ENCODE measurements around the gene ECI1.
A peak's percentile ranks its signal among the peaks of the same experiment; 100 is the strongest.

ECI1 gene

GRCh38 chr16:2235695-2236336, 15.6 kb downstream of the ECI1 start:
- CTCF ChIA-PET, result interaction anchor here (0.7 kb wide), 1 partner anchor 16 kb away, joined by 3 read pairs; no protein-coding TSS in a partner anchor
- no peak for DNase-seq (ENCODE audit: low spot score)
- POLR2A ChIA-PET (ENCODE audit: low non-redundant PET), result no interaction called here
- no peak for TF ChIP-seq CTCF (conservative IDR thresholded peaks at IDR 0.05; ENCODE audit: low read depth)
- peak overlapping the region; percentile 26 for H3K27ac ChIP-seq

- POLR2A ChIA-PET (ENCODE audit: low non-redundant PET), result no interaction called here
- CTCF ChIA-PET, result no interaction called here
- no peak overlapping the region; the same call in 1 of the 2 replicates for H3K27ac ChIP-seq
- DNase-seq (ENCODE audit: low spot score), result no peak
- TF ChIP-seq CTCF (conservative IDR thresholded peaks at IDR 0.05; ENCODE audit: low read depth), result no peak
Observed at GRCh38 chr16:2235234-2235651, 16.1 kb downstream of the ECI1 start.

- no peak for TF ChIP-seq CTCF (conservative IDR thresholded peaks at IDR 0.05; ENCODE audit: low read depth)
- ChIA-PET CTCF (interaction anchor here (0.6 kb wide), 2 partner anchors 47 to 52 kb away, joined by 3 to 4 read pairs; no protein-coding TSS in a partner anchor), POLR2A (ENCODE audit: low non-redundant PET) (no interaction called here)
- no peak for DNase-seq (ENCODE audit: low spot score)
- no peak overlapping the region for H3K27ac ChIP-seq
Observed at GRCh38 chr16:2234813-2235170, 16.6 kb downstream of the ECI1 start.

GRCh38 chr16:2233872-2234812, 17.2 kb downstream of the ECI1 start:
- peak overlapping the region; percentile 93; the same call in 1 of the 2 replicates for H3K27ac ChIP-seq
- TF ChIP-seq CTCF (conservative IDR thresholded peaks at IDR 0.05; ENCODE audit: low read depth), result no peak
- no peak for DNase-seq (ENCODE audit: low spot score)
- ChIA-PET POLR2A (ENCODE audit: low non-redundant PET) (no interaction called here), CTCF (interaction anchor here (0.5 to 0.6 kb wide), 3 partner anchors 20 to 52 kb away, joined by 3 to 4 read pairs (median 4); no protein-coding TSS in a partner anchor)

- CTCF ChIA-PET, result interaction anchor here (0.6 to 1.4 kb wide), 2 partner anchors 9 to 38 kb away, joined by 3 read pairs; no protein-coding TSS in a partner anchor
- H3K27ac ChIP-seq, result peak overlapping the region; percentile 93
- DNase-seq (ENCODE audit: low spot score), result no peak
- POLR2A ChIA-PET (ENCODE audit: low non-redundant PET), result no interaction called here
- no peak for TF ChIP-seq CTCF (conservative IDR thresholded peaks at IDR 0.05; ENCODE audit: low read depth)
Observed at GRCh38 chr16:2233046-2233775, 18.2 kb downstream of the ECI1 start.
